22Rv1 (cell line): ENCODE results near the gene GNRH2.
"Not testable (repeated sequence)": the region's sequence is repeated elsewhere in the genome, so short reads cannot be mapped to it uniquely, and the experiment has no call there.

Experiments used
- H3K27ac ChIP-seq: fragments of 450-650 bp; 2 replicates; pipeline ENCODE4 v1.5.1; 2017
- CTCF ChIP-seq: fragments of 450-650 bp; IDR thresholded peaks from 2 replicates; pipeline ENCODE4 v1.5.1; 2017; ENCODE audit warnings: mild to moderate bottlenecking
- ZFX ChIP-seq: fragments of 450-650 bp; IDR thresholded peaks from 2 replicates; pipeline ENCODE4 v1.6.1; 2017; ENCODE audit warnings: antibody characterized with exemption, borderline replicate concordance

The GNRH2 gene

GRCh38 chr20:3051385-3052019, 8.1 kb downstream of the GNRH2 start:
- no peak for TF ChIP-seq CTCF
- TF ChIP-seq ZFX, result no peak
- no peak overlapping the region for H3K27ac ChIP-seq

GRCh38 chr20:3059489-3059888, 16.1 kb downstream of the GNRH2 start:
- TF ChIP-seq CTCF (no peak), ZFX (no peak)
- no peak overlapping the region for H3K27ac ChIP-seq

GRCh38 chr20:3064119-3064518, 20.7 kb downstream of the GNRH2 start:
- not testable (repeated sequence) for H3K27ac ChIP-seq

- H3K27ac ChIP-seq, result no peak overlapping the region
- TF ChIP-seq ZFX, result no peak
Measured at GRCh38 chr20:3067139-3068014, 24.0 kb downstream of the GNRH2 start.

- no peak for TF ChIP-seq CTCF
- TF ChIP-seq ZFX, result no peak
- H3K27ac ChIP-seq, result no peak overlapping the region
Measured at GRCh38 chr20:3068075-3068474, 24.7 kb downstream of the GNRH2 start.

GRCh38 chr20:3068986-3069900, 25.8 kb downstream of the GNRH2 start:
- H3K27ac ChIP-seq, result no peak overlapping the region
- TF ChIP-seq CTCF (peak; percentile 42; the same call in 1 of the 2 replicates), ZFX (no peak)

GRCh38 chr20:3070725-3071124, 27.3 kb downstream of the GNRH2 start:
- TF ChIP-seq CTCF, result no peak
- TF ChIP-seq ZFX, result no peak

GRCh38 chr20:3071266-3071609, 27.8 kb downstream of the GNRH2 start:
- no peak for TF ChIP-seq CTCF
- no peak for TF ChIP-seq ZFX
- H3K27ac ChIP-seq, result no peak overlapping the region

More at GRCh38 chr20:3070725-3071124, 27.3 kb downstream of the GNRH2 start:
- H3K27ac ChIP-seq, result no peak overlapping the region
